ENCODE results near the gene ATP6V1B1.

DNA sequence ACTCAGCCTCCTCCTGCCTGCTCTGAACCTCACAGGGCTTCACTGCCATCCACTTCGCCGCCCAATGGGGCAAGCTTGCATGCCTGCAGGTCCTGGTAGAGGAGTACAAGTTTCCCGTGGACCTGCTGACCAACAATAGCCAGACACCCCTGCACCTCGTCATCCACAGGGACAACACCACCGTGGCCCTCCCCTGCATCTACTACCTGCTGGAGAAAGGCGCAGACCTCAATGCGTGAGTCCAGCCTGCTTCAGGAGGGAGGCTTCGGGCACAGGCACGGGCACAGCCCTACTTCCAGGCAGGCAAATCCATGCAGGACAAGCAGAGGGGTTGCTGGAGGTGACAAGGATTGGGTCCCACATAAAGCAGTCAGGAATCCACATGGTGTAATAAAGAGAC, 43.9 kb downstream of the ATP6V1B1 start:
- no peak for TF ChIP-seq CREB1 (CRISPR knock-in tag; IDR thresholded peaks at IDR 0.05; ENCODE audit: low read depth)
- TF ChIP-seq EZH2phosphoT487 (IDR thresholded peaks at IDR 0.05; ENCODE audit: unreplicated experiment): no peak
- TF ChIP-seq, protein P1, sequence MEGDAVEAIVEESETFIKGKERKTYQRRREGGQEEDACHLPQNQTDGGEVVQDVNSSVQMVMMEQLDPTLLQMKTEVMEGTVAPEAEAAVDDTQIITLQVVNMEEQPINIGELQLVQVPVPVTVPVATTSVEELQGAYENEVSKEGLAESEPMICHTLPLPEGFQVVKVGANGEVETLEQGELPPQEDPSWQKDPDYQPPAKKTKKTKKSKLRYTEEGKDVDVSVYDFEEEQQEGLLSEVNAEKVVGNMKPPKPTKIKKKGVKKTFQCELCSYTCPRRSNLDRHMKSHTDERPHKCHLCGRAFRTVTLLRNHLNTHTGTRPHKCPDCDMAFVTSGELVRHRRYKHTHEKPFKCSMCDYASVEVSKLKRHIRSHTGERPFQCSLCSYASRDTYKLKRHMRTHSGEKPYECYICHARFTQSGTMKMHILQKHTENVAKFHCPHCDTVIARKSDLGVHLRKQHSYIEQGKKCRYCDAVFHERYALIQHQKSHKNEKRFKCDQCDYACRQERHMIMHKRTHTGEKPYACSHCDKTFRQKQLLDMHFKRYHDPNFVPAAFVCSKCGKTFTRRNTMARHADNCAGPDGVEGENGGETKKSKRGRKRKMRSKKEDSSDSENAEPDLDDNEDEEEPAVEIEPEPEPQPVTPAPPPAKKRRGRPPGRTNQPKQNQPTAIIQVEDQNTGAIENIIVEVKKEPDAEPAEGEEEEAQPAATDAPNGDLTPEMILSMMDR (conservative IDR thresholded peaks at IDR 0.05; ENCODE audit: low read depth in 2 of 2): no peak
- TF ChIP-seq EZH2 (IDR thresholded peaks at IDR 0.05; ENCODE audit: low read depth, unreplicated experiment): no peak
- TF ChIP-seq POLR2AphosphoS5 (IDR thresholded peaks at IDR 0.05; ENCODE audit: low read depth): no peak
- no peak for TF ChIP-seq ZNF114 (CRISPR knock-in tag; IDR thresholded peaks at IDR 0.05)
- TF ChIP-seq REST (IDR thresholded peaks at IDR 0.05; ENCODE audit: unreplicated experiment): no peak
- TF ChIP-seq ZNF331 (CRISPR knock-in tag; IDR thresholded peaks at IDR 0.05; ENCODE audit: low read depth): no peak
- no peak for TF ChIP-seq JUNB (IDR thresholded peaks at IDR 0.05; ENCODE audit: unreplicated experiment)
- TF ChIP-seq, protein P2, sequence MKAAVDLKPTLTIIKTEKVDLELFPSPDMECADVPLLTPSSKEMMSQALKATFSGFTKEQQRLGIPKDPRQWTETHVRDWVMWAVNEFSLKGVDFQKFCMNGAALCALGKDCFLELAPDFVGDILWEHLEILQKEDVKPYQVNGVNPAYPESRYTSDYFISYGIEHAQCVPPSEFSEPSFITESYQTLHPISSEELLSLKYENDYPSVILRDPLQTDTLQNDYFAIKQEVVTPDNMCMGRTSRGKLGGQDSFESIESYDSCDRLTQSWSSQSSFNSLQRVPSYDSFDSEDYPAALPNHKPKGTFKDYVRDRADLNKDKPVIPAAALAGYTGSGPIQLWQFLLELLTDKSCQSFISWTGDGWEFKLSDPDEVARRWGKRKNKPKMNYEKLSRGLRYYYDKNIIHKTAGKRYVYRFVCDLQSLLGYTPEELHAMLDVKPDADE (IDR thresholded peaks at IDR 0.05): no peak
- TF ChIP-seq, protein P3, sequence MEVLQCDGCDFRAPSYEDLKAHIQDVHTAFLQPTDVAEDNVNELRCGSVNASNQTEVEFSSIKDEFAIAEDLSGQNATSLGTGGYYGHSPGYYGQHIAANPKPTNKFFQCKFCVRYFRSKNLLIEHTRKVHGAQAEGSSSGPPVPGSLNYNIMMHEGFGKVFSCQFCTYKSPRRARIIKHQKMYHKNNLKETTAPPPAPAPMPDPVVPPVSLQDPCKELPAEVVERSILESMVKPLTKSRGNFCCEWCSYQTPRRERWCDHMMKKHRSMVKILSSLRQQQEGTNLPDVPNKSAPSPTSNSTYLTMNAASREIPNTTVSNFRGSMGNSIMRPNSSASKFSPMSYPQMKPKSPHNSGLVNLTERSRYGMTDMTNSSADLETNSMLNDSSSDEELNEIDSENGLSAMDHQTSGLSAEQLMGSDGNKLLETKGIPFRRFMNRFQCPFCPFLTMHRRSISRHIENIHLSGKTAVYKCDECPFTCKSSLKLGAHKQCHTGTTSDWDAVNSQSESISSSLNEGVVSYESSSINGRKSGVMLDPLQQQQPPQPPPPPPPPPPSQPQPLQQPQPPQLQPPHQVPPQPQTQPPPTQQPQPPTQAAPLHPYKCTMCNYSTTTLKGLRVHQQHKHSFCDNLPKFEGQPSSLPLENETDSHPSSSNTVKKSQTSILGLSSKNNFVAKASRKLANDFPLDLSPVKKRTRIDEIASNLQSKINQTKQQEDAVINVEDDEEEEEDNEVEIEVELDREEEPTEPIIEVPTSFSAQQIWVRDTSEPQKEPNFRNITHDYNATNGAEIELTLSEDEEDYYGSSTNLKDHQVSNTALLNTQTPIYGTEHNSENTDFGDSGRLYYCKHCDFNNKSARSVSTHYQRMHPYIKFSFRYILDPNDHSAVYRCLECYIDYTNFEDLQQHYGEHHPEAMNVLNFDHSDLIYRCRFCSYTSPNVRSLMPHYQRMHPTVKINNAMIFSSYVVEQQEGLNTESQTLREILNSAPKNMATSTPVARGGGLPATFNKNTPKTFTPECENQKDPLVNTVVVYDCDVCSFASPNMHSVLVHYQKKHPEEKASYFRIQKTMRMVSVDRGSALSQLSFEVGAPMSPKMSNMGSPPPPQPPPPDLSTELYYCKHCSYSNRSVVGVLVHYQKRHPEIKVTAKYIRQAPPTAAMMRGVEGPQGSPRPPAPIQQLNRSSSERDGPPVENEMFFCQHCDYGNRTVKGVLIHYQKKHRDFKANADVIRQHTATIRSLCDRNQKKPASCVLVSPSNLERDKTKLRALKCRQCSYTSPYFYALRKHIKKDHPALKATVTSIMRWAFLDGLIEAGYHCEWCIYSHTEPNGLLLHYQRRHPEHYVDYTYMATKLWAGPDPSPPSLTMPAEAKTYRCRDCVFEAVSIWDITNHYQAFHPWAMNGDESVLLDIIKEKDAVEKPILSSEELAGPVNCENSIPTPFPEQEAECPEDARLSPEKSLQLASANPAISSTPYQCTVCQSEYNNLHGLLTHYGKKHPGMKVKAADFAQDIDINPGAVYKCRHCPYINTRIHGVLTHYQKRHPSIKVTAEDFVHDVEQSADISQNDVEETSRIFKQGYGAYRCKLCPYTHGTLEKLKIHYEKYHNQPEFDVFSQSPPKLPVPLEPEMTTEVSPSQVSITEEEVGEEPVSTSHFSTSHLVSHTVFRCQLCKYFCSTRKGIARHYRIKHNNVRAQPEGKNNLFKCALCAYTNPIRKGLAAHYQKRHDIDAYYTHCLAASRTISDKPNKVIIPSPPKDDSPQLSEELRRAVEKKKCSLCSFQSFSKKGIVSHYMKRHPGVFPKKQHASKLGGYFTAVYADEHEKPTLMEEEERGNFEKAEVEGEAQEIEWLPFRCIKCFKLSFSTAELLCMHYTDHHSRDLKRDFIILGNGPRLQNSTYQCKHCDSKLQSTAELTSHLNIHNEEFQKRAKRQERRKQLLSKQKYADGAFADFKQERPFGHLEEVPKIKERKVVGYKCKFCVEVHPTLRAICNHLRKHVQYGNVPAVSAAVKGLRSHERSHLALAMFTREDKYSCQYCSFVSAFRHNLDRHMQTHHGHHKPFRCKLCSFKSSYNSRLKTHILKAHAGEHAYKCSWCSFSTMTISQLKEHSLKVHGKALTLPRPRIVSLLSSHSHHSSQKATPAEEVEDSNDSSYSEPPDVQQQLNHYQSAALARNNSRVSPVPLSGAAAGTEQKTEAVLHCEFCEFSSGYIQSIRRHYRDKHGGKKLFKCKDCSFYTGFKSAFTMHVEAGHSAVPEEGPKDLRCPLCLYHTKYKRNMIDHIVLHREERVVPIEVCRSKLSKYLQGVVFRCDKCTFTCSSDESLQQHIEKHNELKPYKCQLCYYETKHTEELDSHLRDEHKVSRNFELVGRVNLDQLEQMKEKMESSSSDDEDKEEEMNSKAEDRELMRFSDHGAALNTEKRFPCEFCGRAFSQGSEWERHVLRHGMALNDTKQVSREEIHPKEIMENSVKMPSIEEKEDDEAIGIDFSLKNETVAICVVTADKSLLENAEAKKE (CRISPR knock-in tag; IDR thresholded peaks at IDR 0.05): no peak
